Smooth muscle cell (in vitro differentiated cells): ENCODE results near the gene NGRN. TPM values are rescaled to one million over a fixed set of nuclear protein-coding genes. Genes with fewer than 3 reads are reported as not detected.

Experiments used
- polyA plus RNA-seq: library from polyadenylated mRNA; unstranded; fragments of >200 nt; fragmentation: Nextera tagmentation; extraction: Ambion mirVana; gene quantifications from 2 replicates; pipeline ENCODE4 v1.2.1, GENCODE V29; 2016
- small RNA-seq: library from RNA; depleted of rRNA; stranded (forward); fragments of <200 nt; gene quantifications from one replicate; pipeline ENCODE3, GENCODE V24; 2014
- total RNA-seq: library from RNA; depleted of rRNA; stranded (reverse); fragments of >200 nt; gene quantifications from 2 replicates; pipeline ENCODE4 v1.2.3, GENCODE V29; 2014

The NGRN gene
- total and polyA plus RNA-seq, 2 experiments from 2014 or later, result 54.8 to 71.5 TPM

Small RNA genes lying within 50 kb of the gene (small RNA-seq; reads per million reads assigned to genes)
- not detected for gene AC091167.3
- gene RN7SL736P, result not detected

Other genes with a start within 250 kb of the NGRN start
- gene IDH2, start 163.2 kb upstream of the NGRN start, total RNA-seq, result 67.9 and 82.9 TPM in 2 replicates
- gene IDH2, start 163.2 kb upstream of the NGRN start, polyA plus RNA-seq, result 265 and 278 TPM in 2 replicates
- 26.5 and 29.6 TPM in 2 replicates for gene SEMA4B, start 64.3 kb upstream of the NGRN start, total RNA-seq
- gene SEMA4B, start 64.3 kb upstream of the NGRN start, polyA plus RNA-seq, result 51.4 and 57.1 TPM in 2 replicates
- gene CIB1, start 31.7 kb upstream of the NGRN start, total RNA-seq, result 33.9 and 37.3 TPM in 2 replicates
- gene CIB1, start 31.7 kb upstream of the NGRN start, polyA plus RNA-seq, result 110 and 132 TPM in 2 replicates
- gene GDPGP1, start 31.5 kb upstream of the NGRN start, total RNA-seq, result 0.09 and 0.40 TPM in 2 replicates
- gene GDPGP1, start 31.5 kb upstream of the NGRN start, polyA plus RNA-seq, result 0.21 and 1.2 TPM in 2 replicates
- 0.36 TPM in 1 of 2 replicates, not detected in the other for gene TTLL13, start 16.1 kb upstream of the NGRN start, total RNA-seq
- 0.15 and 0.19 TPM in 2 replicates for gene TTLL13, start 16.1 kb upstream of the NGRN start, polyA plus RNA-seq
- gene ZNF774, start 86.6 kb downstream of the NGRN start, total RNA-seq, result 0.90 and 2.3 TPM in 2 replicates
- gene ZNF774, start 86.6 kb downstream of the NGRN start, polyA plus RNA-seq, result 0.08 and 1.3 TPM in 2 replicates
- gene IQGAP1, start 122.6 kb downstream of the NGRN start, total RNA-seq, result 184 and 185 TPM in 2 replicates
- gene IQGAP1, start 122.6 kb downstream of the NGRN start, polyA plus RNA-seq, result 59.3 and 80.8 TPM in 2 replicates